GM12878 (cell line): Measurements from ENCODE around the gene TIMM50. TPM values are rescaled to one million over a fixed set of nuclear protein-coding genes. Genes with fewer than 3 reads are reported as not detected.
A peak's percentile ranks its signal among the peaks of the same experiment; 100 is the strongest.

ENCODE experiments used
- ATAC-seq: fragments of 200-7000 bp; cut with Tn5 transposase; 3 replicates; pipeline ENCODE4 v1.9.1; 2020; ENCODE audit warnings: mild to moderate bottlenecking, moderate library complexity
- BruUV-seq: library from RNA; stranded (reverse); fragments of 400-500 nt; replicated peaks from 2 replicates; lab custom pipeline; 2021; lab: Mats Ljungman, UMichigan
- CTCF ChIA-PET: fragments of 300-600 bp; sonication (Branson Sonifier 250); formaldehyde crosslinking; extraction: SDS; loops from one replicate; lab custom pipeline; 2021; ENCODE audit warnings: inconsistent platforms; lab: Yijun Ruan, JAX
- POLR2A ChIA-PET: fragments of 350-600 bp; formaldehyde crosslinking; extraction: SDS; loops from one replicate; lab custom pipeline; 2021; ENCODE audit warnings: inconsistent platforms; lab: Charles Lee
- RAD21 ChIA-PET: fragments of 300-600 bp; sonication (Branson Sonifier 250); formaldehyde crosslinking; loops from one replicate; lab custom pipeline; 2023; ENCODE audit warnings: antibody characterized with exemption; ENCODE audit not compliant: unreplicated experiment; lab: Charles Lee
- SMC1A ChIA-PET: fragments of 300-600 bp; sonication (Branson Sonifier 250); formaldehyde crosslinking; loops from one replicate; lab custom pipeline; 2023; ENCODE audit not compliant: unreplicated experiment, uncharacterized antibody; lab: Charles Lee
- DNase-seq: peaks from one replicate; pipeline ENCODE4 v3.0.0-alpha.2; 2011; ENCODE audit warnings: low read depth, low spot score
- FAIRE-seq: peaks from 3 replicates; lab custom pipeline; 2011; peaks lifted over from hg19 to GRCh38; lab: Jason Lieb, UNC
- H2AFZ ChIP-seq: 2 replicates; pipeline ENCODE4 v1.6.0; 2011; ENCODE audit warnings: low read depth, low read length, control low read depth; ENCODE audit not compliant: control insufficient read depth
- H3K27ac ChIP-seq: 2 replicates; pipeline ENCODE4 v1.5.1; 2011; ENCODE audit warnings: control low read depth; ENCODE audit not compliant: control insufficient read depth, insufficient read depth
- H3K27me3 ChIP-seq, 2 experiments: replicated peaks in 1 of 2; 2 replicates each; pipeline versions ENCODE4 v1.6.0 to v1.6.1; 2011; ENCODE audit warnings: low read length in 1 of 2; ENCODE audit not compliant: control insufficient read depth in 2 of 2, insufficient read depth in 2 of 2
- H3K36me3 ChIP-seq, 2 experiments: 2 replicates each; pipeline ENCODE4 v1.5.1; 2011; ENCODE audit warnings: low read length in 1 of 2; ENCODE audit not compliant: control insufficient read depth in 2 of 2, insufficient read depth in 2 of 2
- H3K4me1 ChIP-seq: 2 replicates; pipeline ENCODE4 v1.6.1; 2011; ENCODE audit warnings: mild to moderate bottlenecking, low read length, moderate library complexity, mixed read lengths; ENCODE audit not compliant: control insufficient read depth, insufficient read depth
- H3K4me2 ChIP-seq: 2 replicates; pipeline ENCODE4 v1.6.0; 2011; ENCODE audit warnings: control low read depth; ENCODE audit not compliant: control insufficient read depth, insufficient read depth
- H3K4me3 ChIP-seq: fragments of 200-600 bp; sonication (generic); 2 replicates; pipeline ENCODE4 v1.5.1; 2016
- H3K79me2 ChIP-seq: 2 replicates; pipeline ENCODE4 v1.6.0; 2011; ENCODE audit warnings: low read length; ENCODE audit not compliant: control insufficient read depth, insufficient read depth
- H3K9ac ChIP-seq: 2 replicates; pipeline ENCODE4 v1.8.0; 2011; ENCODE audit warnings: low read length, control low read depth, mixed read lengths; ENCODE audit not compliant: control insufficient read depth, insufficient read depth
- H3K9me3 ChIP-seq: replicated peaks from 3 replicates; pipeline ENCODE4 v1.5.1; 2011; ENCODE audit warnings: mild to moderate bottlenecking, low read length; ENCODE audit not compliant: control insufficient read depth, insufficient read depth
- H4K20me1 ChIP-seq: 2 replicates; pipeline ENCODE4 v1.6.0; 2011; ENCODE audit not compliant: control insufficient read depth, insufficient read depth
- BCLAF1 ChIP-seq: fragments of 450-650 bp; IDR thresholded peaks from 2 replicates; pipeline ENCODE4 v1.6.1; 2017; ENCODE audit warnings: antibody characterized with exemption, mild to moderate bottlenecking, moderate library complexity
- IRF4 ChIP-seq: IDR thresholded peaks from 2 replicates; pipeline ENCODE4 v1.6.1; 2011; ENCODE audit warnings: low read depth, low read length
- JUND ChIP-seq: IDR thresholded peaks from 2 replicates; pipeline ENCODE4 v1.6.1; 2012; ENCODE audit warnings: low read depth, mild to moderate bottlenecking, low read length, improper control_type of control experiment, moderate library complexity
- MLLT1 ChIP-seq: fragments of 450-650 bp; IDR thresholded peaks from 2 replicates; pipeline ENCODE4 v1.6.1; 2016; ENCODE audit warnings: mild to moderate bottlenecking
- RELA ChIP-seq: fragments of 450-650 bp; IDR thresholded peaks from 2 replicates; pipeline ENCODE4 v1.8.0; 2014; ENCODE audit warnings: borderline replicate concordance; ENCODE audit not compliant: partially characterized antibody
- ZNF592 ChIP-seq: fragments of 450-650 bp; IDR thresholded peaks from 2 replicates; pipeline ENCODE4 v1.6.1; 2017; ENCODE audit warnings: mild to moderate bottlenecking, moderate library complexity
- ZNF687 ChIP-seq: fragments of 450-650 bp; IDR thresholded peaks from 2 replicates; pipeline ENCODE4 v1.6.1; 2017; ENCODE audit warnings: mild to moderate bottlenecking, moderate library complexity
- WGBS: methylation state at CpG from one replicate; pipeline ENCODE4 v1.1.6; 2016; ENCODE audit warnings: low lambda C conversion rate; ENCODE audit not compliant: insufficient replicate concordance, insufficient coverage; ENCODE audit errors: missing lambda C conversion rate; 5-methylcytosine and 5-hydroxymethylcytosine counted together
- in situ Hi-C: fragments of 300-500 bp; cut with MboI; formaldehyde crosslinking; loops from 9 replicates; pipeline ENCODE4 v1.14.3; 2018; ENCODE audit warnings: mixed read lengths
- intact Hi-C: fragments of 100-400 bp; cut with micrococcal nuclease; formaldehyde crosslinking; loops from one replicate; pipeline ENCODE4 v1.14.2; 2022; ENCODE audit not compliant: unreplicated experiment
- polyA plus RNA-seq, 11 experiments: library from polyadenylated mRNA; depleted of rRNA in 4 of 11; unstranded in 6 of 11; stranded (reverse) in 5 of 11; fragments of >200 nt; fragmentation: Nextera tagmentation in 4 of 11; fragmentation: Illumina TruSeq in 1 of 11; extraction: Ambion mirVana in 4 of 11; extraction: Trizol in 1 of 11; gene quantifications; 1 replicate in 1 of 11; 2 replicates in 10 of 11; pipeline versions ENCODE4 v1.2.1 to v1.2.3, GENCODE V29; 2011 to 2016; ENCODE audit warnings: inconsistent platforms in 2 of 11, missing spikeins in 2 of 11, low read depth in 1 of 11
- total RNA-seq, 4 experiments: library from RNA; depleted of rRNA in 3 of 4; stranded (reverse); fragments of >200 nt in 3 of 4; fragmentation: Illumina TruSeq in 1 of 4; extraction: Trizol in 1 of 4; gene quantifications; 2 replicates each; pipeline versions ENCODE4 v1.2.1 to v1.2.3, GENCODE V29; 2013 to 2021

The TIMM50 gene
- total and polyA plus RNA-seq, 10 of the 15 experiments (the other 5 are each of a cell fraction or from before 2014, with no cell fraction given): 15.6 to 146 (median 101) TPM

GRCh38 chr19:39446365-39447084 lies 34.1 kb upstream of the TIMM50 start:
- WGBS: 78% methylated on average over 16 of the region's 16 CpGs
- POLR2A ChIA-PET: interaction anchor here (1.5 to 3.9 kb wide), 2 partner anchors 11 to 35 kb away, joined by 4 to 40 read pairs; partner anchors contain the start of gene RPS16
- H4K20me1 ChIP-seq: peaks cover 1% of the 10 kb centered on the region; the same call in 1 of the 2 replicates
- peak overlapping the region; percentile 87 for H3K4me3 ChIP-seq
- H3K79me2 ChIP-seq: peaks cover 72% of the 10 kb centered on the region
- no TSS peak for BruUV-seq
- no peak for FAIRE-seq
- DNase-seq: no peak
- H2AFZ ChIP-seq: no peak overlapping the region
- H3K9ac ChIP-seq: peak overlapping the region; percentile 96
- SMC1A ChIA-PET: interaction anchor here (0.9 to 1.8 kb wide), 2 partner anchors 35 to 93 kb away, joined by 3 to 5 read pairs; partner anchors contain the start of gene EID2
- no peaks in the 10 kb centered on the region for H3K27me3 ChIP-seq
- no peak for ATAC-seq
- H3K9me3 ChIP-seq: no peaks in the 10 kb centered on the region
- in situ Hi-C loops: no loop called here
- CTCF ChIA-PET: interaction anchor here (0.6 to 2.6 kb wide), 7 partner anchors 11 to 226 kb away, joined by 3 to 8 read pairs (median 4); partner anchors contain the start of genes PLEKHG2 and RPS16
- H3K4me1 ChIP-seq: peaks cover 28% of the 10 kb centered on the region
- TF ChIP-seq JUND: no peak
- TF ChIP-seq BCLAF1: no peak
- TF ChIP-seq ZNF687: no peak
- TF ChIP-seq RELA: no peak
- no peak for TF ChIP-seq ZNF592
- no peak for TF ChIP-seq IRF4
- peak; percentile 69 for TF ChIP-seq MLLT1
- H3K27ac ChIP-seq: peak overlapping the region; percentile 95
- H3K36me3 ChIP-seq: peaks cover 0 to 9% of the 10 kb centered on the region in 2 experiments; a peak in 1 of 4 replicates
- RAD21 ChIA-PET: interaction anchor here (1.2 to 3.0 kb wide), 2 partner anchors 11 to 48 kb away, joined by 3 to 7 read pairs; partner anchors contain the start of gene RPS16
- H3K4me2 ChIP-seq: peak overlapping the region; percentile 81
- intact Hi-C loops: loop anchor here (5.0 kb wide), 1 partner anchor 51 kb away; the partner anchor contains the start of gene DLL3
